Measurements from ENCODE around the gene HLX. TPM values are rescaled to one million over a fixed set of nuclear protein-coding genes. Genes with fewer than 3 reads are reported as not detected.

The HLX gene
- total RNA-seq, 1 donor from 2014 or later, result not detected

DNA sequence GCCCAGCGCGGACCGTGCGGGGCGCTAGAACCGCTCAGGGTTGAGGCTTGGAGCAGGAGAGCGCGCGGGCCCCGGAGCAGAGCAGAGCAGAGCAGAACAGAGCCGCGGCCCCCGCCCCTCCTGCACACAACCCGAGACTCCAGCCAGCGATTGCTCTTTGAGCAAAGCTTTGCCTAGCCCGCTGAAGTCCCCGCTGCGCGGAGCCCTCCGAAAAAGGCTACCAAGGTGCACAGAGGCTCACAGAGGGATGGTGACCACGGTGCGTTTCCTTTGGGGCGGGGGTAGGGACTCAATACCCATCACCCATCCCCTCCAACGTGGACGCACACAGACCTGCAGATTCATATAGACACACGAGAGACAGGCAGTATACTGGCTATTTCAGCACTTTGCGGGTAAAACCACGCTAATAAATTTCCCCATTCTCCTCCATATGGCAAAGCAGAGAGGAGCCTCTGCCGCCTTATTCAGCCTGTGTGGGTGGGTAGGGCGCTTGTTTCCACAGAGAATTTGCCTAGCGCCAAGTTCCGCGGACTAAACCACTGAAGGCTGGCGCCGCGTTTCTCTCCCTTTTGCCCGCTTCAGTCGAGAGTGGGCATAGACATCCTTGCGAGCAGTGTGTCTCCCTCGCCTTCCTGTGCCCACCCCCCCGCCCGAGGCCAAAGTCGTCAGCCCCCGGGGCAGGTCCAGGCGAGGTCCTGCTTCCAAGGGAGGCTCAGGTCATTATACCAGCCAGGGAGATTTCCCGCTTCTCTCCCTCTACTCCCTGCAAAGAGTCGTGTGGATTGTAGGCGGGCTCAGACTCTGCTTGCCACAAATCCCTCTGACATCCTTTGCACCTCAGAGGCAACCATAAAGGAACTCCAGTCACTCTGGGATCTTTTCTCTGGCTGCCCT, 8.5 kb downstream of the HLX start:
- H3K36me3 Mint-ChIP-seq, result no peaks in the 10 kb centered on the region
- peak overlapping the region; percentile 43 for H3K4me2 ChIP-seq
- no peak overlapping the region for H3K9ac ChIP-seq
- peak overlapping the region; percentile 2 for H3K4me3 ChIP-seq
- H3K4me3 Mint-ChIP-seq, result peak overlapping the region; percentile 57
- TF ChIP-seq, protein P1, sequence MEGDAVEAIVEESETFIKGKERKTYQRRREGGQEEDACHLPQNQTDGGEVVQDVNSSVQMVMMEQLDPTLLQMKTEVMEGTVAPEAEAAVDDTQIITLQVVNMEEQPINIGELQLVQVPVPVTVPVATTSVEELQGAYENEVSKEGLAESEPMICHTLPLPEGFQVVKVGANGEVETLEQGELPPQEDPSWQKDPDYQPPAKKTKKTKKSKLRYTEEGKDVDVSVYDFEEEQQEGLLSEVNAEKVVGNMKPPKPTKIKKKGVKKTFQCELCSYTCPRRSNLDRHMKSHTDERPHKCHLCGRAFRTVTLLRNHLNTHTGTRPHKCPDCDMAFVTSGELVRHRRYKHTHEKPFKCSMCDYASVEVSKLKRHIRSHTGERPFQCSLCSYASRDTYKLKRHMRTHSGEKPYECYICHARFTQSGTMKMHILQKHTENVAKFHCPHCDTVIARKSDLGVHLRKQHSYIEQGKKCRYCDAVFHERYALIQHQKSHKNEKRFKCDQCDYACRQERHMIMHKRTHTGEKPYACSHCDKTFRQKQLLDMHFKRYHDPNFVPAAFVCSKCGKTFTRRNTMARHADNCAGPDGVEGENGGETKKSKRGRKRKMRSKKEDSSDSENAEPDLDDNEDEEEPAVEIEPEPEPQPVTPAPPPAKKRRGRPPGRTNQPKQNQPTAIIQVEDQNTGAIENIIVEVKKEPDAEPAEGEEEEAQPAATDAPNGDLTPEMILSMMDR (IDR thresholded peaks at IDR 0.05), result peak; percentile 22
- TF ChIP-seq EZH2 (IDR thresholded peaks at IDR 0.05) (peak; percentile 85), EZH2phosphoT487 (IDR thresholded peaks at IDR 0.05) (peak; percentile 17)
- peaks cover 5% of the 10 kb centered on the region for H3K4me1 ChIP-seq
- H3K9me3 Mint-ChIP-seq, result peaks cover 14% of the 10 kb centered on the region
- H3K9me3 ChIP-seq (ENCODE audit: low read depth), result no peaks in the 10 kb centered on the region
- H2AFZ ChIP-seq (replicated peaks), result no peak overlapping the region
- no peak overlapping the region for H3K27ac ChIP-seq
- H3K36me3 ChIP-seq, result no peaks in the 10 kb centered on the region
- peaks cover 7% of the 10 kb centered on the region for H3F3A ChIP-seq (ENCODE audit: low read depth)
- H3K79me2 ChIP-seq (ENCODE audit: low read depth), result no peaks in the 10 kb centered on the region
- H3K4me1 Mint-ChIP-seq, result peaks cover 20% of the 10 kb centered on the region
- peaks cover 100% of the 10 kb centered on the region for H3K27me3 ChIP-seq
- peaks cover 98% of the 10 kb centered on the region for H3K27me3 Mint-ChIP-seq (ENCODE audit: insufficient read depth, low read depth)
- peak; percentile 76 for DNase-seq (ENCODE audit: low spot score)
- no peak overlapping the region for H3K27ac Mint-ChIP-seq
- peaks cover 98% of the 10 kb centered on the region for H4K20me1 ChIP-seq (ENCODE audit: low read depth)

DNA sequence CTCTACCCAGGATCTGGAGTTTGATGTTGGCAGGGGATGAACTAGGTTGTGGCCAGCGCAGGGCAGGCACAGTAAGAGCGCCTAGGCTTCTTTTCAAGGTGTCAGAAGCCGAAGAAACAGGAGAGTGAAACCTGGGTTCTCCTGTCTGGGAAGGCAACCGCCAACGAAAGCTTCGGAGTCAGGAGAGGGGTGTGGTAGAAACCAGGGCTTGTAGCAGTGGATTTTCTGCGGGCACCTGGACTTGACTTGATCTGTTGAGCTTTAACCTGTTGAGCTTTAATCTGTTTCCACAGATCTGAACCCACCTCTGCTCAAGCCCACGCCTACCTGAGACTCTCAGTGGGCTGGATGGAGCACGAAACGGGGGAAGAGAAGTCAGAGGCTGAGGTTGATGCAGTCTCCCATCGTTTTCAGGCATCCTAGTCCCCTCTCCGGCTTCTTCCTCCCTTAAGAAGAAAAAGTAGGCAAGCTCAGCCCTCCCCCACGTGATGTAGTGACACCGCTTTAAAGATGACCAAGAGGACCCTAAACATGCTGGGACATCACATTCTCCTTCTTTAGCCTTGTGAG, 9.3 kb downstream of the HLX start:
- Histone ChIP-seq H3K4me2 (no peak overlapping the region), H3K9ac (no peak overlapping the region), H4K20me1 (ENCODE audit: low read depth) (peaks cover 98% of the 10 kb centered on the region), H3K79me2 (ENCODE audit: low read depth) (no peaks in the 10 kb centered on the region), H3K4me3 (no peak overlapping the region), H2AFZ (replicated peaks) (no peak overlapping the region), H3K27me3 (peaks cover 100% of the 10 kb centered on the region), H3K36me3 (no peaks in the 10 kb centered on the region), H3F3A (ENCODE audit: low read depth) (peaks cover 7% of the 10 kb centered on the region), H3K4me1 (peaks cover 5% of the 10 kb centered on the region), H3K9me3 (ENCODE audit: low read depth) (no peaks in the 10 kb centered on the region), H3K27ac (no peak overlapping the region)
- H3K36me3 Mint-ChIP-seq, result no peaks in the 10 kb centered on the region
- TF ChIP-seq EZH2 (IDR thresholded peaks at IDR 0.05) (no peak), EZH2phosphoT487 (IDR thresholded peaks at IDR 0.05) (no peak)
- TF ChIP-seq, protein P1 (IDR thresholded peaks at IDR 0.05), result no peak
- H3K27ac Mint-ChIP-seq, result no peak overlapping the region
- peaks cover 21% of the 10 kb centered on the region for H3K4me1 Mint-ChIP-seq
- H3K9me3 Mint-ChIP-seq, result peaks cover 14% of the 10 kb centered on the region
- H3K4me3 Mint-ChIP-seq, result no peak overlapping the region
- DNase-seq (ENCODE audit: low spot score), result no peak
- peaks cover 98% of the 10 kb centered on the region for H3K27me3 Mint-ChIP-seq (ENCODE audit: insufficient read depth, low read depth)

DNA sequence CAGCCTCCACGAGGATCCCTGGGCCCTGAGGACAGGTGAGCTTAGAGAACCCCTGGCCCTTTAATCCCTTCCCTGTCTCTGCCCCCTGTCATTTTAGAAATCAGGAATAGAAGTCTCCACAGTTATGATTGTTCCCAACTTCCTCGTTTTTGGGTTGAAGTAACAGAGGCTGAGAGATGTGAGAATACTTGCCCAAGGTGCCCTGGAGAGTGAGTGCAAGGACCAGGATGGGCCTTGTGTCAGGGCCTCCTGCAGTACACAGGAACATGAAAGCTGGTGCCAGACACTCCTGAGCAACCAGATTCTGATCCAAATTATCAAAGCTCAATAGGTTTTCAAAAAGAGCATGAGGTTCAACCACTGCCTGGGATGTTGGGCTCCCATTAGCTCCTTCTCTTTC, 10.1 kb downstream of the HLX start:
- Mint-ChIP-seq H3K27ac (no peak overlapping the region), H3K4me3 (no peak overlapping the region), H3K36me3 (no peaks in the 10 kb centered on the region), H3K27me3 (ENCODE audit: insufficient read depth, low read depth) (peaks cover 98% of the 10 kb centered on the region), H3K4me1 (peaks cover 21% of the 10 kb centered on the region), H3K9me3 (peaks cover 14% of the 10 kb centered on the region)
- Histone ChIP-seq H4K20me1 (ENCODE audit: low read depth) (peaks cover 95% of the 10 kb centered on the region), H3K27ac (no peak overlapping the region), H3K9ac (no peak overlapping the region), H3F3A (ENCODE audit: low read depth) (peaks cover 4% of the 10 kb centered on the region), H3K4me2 (no peak overlapping the region), H3K36me3 (no peaks in the 10 kb centered on the region), H2AFZ (replicated peaks) (no peak overlapping the region), H3K4me3 (no peak overlapping the region), H3K79me2 (ENCODE audit: low read depth) (no peaks in the 10 kb centered on the region), H3K27me3 (peaks cover 100% of the 10 kb centered on the region), H3K4me1 (peaks cover 5% of the 10 kb centered on the region), H3K9me3 (ENCODE audit: low read depth) (no peaks in the 10 kb centered on the region)
- no peak for DNase-seq (ENCODE audit: low spot score)
- peak; percentile 49 for TF ChIP-seq EZH2phosphoT487 (IDR thresholded peaks at IDR 0.05)
- TF ChIP-seq, protein P1 (IDR thresholded peaks at IDR 0.05), result no peak
- TF ChIP-seq EZH2 (IDR thresholded peaks at IDR 0.05), result no peak

Measured in neural progenitor cell (in vitro differentiated cells).